C4-2B (cell line): ENCODE measurements around the gene DNAJB13.
"Not testable (repeated sequence)": the region's sequence is repeated elsewhere in the genome, so short reads cannot be mapped to it uniquely, and the experiment has no call there.

Experiments used
- H3K27ac ChIP-seq: fragments of 450-650 bp; 2 replicates; pipeline ENCODE4 v1.5.1; 2017
- ZFX ChIP-seq: fragments of 450-650 bp; IDR thresholded peaks from 2 replicates; pipeline ENCODE4 v1.6.1; 2017
- TF ChIP-seq, protein P1 (sequence below): fragments of 450-650 bp; conservative IDR thresholded peaks from 2 replicates; pipeline ENCODE4 v1.5.1; 2017; ENCODE audit warnings: mild to moderate bottlenecking

Gene DNAJB13

DNA sequence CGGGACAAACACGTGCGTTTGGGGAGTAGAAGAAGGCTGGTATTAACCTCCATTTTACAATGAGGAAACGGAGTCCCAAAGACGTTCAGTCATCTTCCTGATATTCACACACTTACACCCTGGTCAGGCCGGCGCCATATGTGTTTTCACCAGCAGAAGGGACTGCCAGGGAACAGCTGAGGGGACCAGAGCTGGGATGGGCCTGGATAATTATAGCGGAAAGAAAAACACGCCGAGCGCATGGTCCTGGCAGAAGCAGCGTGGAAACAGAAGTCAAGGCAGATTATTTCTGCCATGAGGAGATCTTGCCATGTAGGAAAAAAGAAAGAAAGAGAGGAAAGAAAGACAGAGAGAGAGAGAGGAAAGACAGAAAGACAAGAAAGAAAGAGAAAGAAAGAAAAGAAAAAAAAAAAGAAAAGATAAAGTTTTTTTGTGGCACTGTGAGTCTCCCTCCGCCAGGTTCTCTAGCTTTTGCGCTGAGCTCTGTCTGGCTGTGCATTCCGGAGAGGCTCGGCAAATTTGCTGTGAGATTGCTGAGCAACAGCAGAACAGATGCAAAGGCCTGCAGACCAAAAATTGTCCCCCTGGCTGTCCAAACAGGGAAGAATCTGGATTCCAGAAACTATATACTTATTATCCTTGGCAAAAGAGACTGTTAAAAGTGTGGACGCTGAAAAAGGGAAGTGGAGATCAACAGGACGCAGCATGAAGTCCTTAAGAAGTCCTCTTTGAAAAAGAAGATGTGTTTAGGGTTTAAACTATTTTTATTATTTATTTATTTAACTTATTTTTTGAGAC is 33.1 kb downstream of the DNAJB13 start:
- no peak overlapping the region for H3K27ac ChIP-seq
- no peak for TF ChIP-seq ZFX
- TF ChIP-seq, protein P1, sequence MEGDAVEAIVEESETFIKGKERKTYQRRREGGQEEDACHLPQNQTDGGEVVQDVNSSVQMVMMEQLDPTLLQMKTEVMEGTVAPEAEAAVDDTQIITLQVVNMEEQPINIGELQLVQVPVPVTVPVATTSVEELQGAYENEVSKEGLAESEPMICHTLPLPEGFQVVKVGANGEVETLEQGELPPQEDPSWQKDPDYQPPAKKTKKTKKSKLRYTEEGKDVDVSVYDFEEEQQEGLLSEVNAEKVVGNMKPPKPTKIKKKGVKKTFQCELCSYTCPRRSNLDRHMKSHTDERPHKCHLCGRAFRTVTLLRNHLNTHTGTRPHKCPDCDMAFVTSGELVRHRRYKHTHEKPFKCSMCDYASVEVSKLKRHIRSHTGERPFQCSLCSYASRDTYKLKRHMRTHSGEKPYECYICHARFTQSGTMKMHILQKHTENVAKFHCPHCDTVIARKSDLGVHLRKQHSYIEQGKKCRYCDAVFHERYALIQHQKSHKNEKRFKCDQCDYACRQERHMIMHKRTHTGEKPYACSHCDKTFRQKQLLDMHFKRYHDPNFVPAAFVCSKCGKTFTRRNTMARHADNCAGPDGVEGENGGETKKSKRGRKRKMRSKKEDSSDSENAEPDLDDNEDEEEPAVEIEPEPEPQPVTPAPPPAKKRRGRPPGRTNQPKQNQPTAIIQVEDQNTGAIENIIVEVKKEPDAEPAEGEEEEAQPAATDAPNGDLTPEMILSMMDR: no peak

DNA sequence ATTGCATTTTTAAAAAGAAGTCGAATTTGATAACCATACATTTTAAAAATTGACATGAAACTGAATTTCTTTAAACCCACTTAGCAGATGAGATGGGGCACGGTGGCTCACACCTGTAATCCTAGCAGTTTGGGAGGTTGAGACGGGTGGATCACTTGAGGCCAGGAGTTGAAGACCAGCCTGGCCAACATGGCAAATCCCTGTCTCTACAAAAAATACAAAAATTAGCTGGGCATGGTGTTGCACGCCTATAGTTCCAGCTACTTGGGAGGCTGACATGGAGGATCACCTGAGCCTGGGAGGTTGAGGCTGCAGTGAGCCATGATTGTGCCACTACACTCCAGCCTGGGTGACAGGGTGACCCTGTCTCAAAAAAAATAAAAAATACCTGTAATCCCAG is 34.8 kb downstream of the DNAJB13 start:
- not testable (repeated sequence) for H3K27ac ChIP-seq

DNA sequence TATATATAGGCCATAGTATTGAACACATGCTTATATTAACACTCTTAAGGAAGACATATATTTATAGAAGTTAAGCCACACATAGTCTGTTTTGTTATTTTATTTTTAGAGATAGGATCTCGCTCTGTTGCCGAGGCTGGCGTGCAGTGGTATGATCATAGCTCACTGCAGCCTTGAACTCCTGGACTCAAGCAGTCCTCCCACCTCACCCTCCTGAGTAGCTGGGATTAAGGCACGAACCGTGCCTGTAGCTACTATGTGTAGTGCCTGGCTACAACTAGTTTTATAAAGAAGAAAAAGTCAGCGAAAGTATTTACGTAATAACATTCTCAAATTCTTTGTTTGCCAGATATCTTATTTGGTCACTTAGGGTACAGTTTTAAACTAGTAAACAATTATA is 37.4 kb downstream of the DNAJB13 start:
- no peak for TF ChIP-seq ZFX
- TF ChIP-seq, protein P1: no peak
- no peak overlapping the region for H3K27ac ChIP-seq

GRCh38 chr11:73989156-73989555 is 38.3 kb downstream of the DNAJB13 start:
- H3K27ac ChIP-seq: no peak overlapping the region
- TF ChIP-seq, protein P1: no peak

- TF ChIP-seq, protein P1: no peak
- TF ChIP-seq ZFX: no peak
- H3K27ac ChIP-seq: no peak overlapping the region
These were observed 39.9 kb downstream of the DNAJB13 start for GRCh38 chr11:73990730-73991129.

GRCh38 chr11:73991471-73992006 is 40.7 kb downstream of the DNAJB13 start:
- no peak for TF ChIP-seq ZFX
- TF ChIP-seq, protein P1: no peak
- H3K27ac ChIP-seq: no peak overlapping the region

DNA sequence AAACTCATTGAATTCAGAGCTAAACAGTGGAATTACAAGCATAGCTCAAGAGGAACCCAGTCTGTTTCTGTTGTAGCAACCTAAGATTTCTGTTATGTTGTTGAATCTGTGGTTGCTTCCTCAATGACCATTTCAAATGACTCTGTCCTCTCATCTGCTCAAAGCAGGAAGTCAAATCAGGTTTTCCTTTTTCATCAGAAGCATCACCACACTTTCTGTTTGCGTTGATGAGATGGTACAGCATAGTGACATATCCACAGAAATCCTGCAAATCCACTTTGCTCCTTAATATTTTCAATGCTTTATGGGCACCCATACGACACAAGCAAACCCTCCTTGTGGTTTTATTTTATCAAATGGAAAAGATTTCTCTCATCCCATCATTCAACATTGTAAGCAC is 44.4 kb downstream of the DNAJB13 start:
- no peak overlapping the region for H3K27ac ChIP-seq
- no peak for TF ChIP-seq ZFX
- TF ChIP-seq, protein P1: no peak

GRCh38 chr11:73995731-73996130 is 44.9 kb downstream of the DNAJB13 start:
- H3K27ac ChIP-seq: peak overlapping the region; percentile 18; the same call in 1 of the 2 replicates

More at GRCh38 chr11:73995731-73996130, 44.9 kb downstream of the DNAJB13 start:
- TF ChIP-seq ZFX: no peak
- TF ChIP-seq, protein P1: no peak
